GM19452 (cell line): ENCODE data around the gene PDZK1IP1.
"Not testable (repeated sequence)": the region's sequence is repeated elsewhere in the genome, so short reads cannot be mapped to it uniquely, and the experiment has no call there.

Source experiments
- ATAC-seq: cut with Tn5 transposase; IDR thresholded peaks from one replicate; pipeline ENCODE4 v1.9.1; 2021; ENCODE audit not compliant: unreplicated experiment

PDZK1IP1 gene

GRCh38 chr1:47140358-47140757 lies 49.5 kb downstream of the PDZK1IP1 start:
- ATAC-seq = not testable (repeated sequence)

- ATAC-seq = no peak
These were observed 51.8 kb downstream of the PDZK1IP1 start for GRCh38 chr1:47137925-47138615.

GRCh38 chr1:47137198-47137597 lies 52.6 kb downstream of the PDZK1IP1 start, which contains the start of gene CYP4A22:
Gene CYP4A22, plus strand, starts transcription at chr1:47137441. Its CDS starts 45 bp downstream, at chr1:47137486.
- ATAC-seq = no peak
